Hepatocyte (in vitro differentiated cells): ENCODE data around the gene SON. TPM values are rescaled to one million over a fixed set of nuclear protein-coding genes. Genes with fewer than 3 reads are reported as not detected.

Experiments
- DNase-seq: peaks from one replicate; pipeline ENCODE4 v3.0.0-alpha.2; 2016; ENCODE audit warnings: low spot score
- H2AFZ ChIP-seq: fragments of 200-600 bp; sonication (generic); 2 replicates; pipeline ENCODE4 v1.6.0; 2016; ENCODE audit warnings: antibody characterized with exemption, mild to moderate bottlenecking
- H3K27ac ChIP-seq: fragments of 200-600 bp; sonication (generic); 2 replicates; pipeline ENCODE4 v1.5.1; 2016; ENCODE audit warnings: mild to moderate bottlenecking
- H3K27me3 ChIP-seq: fragments of 200-600 bp; sonication (generic); 2 replicates; pipeline ENCODE4 v1.6.1; 2016
- H3K36me3 ChIP-seq: fragments of 200-600 bp; sonication (generic); replicated peaks from 2 replicates; pipeline ENCODE4 v1.5.1; 2016; ENCODE audit warnings: low read depth; ENCODE audit not compliant: insufficient read depth
- H3K4me1 ChIP-seq: fragments of 200-600 bp; sonication (generic); 2 replicates; pipeline ENCODE4 v1.5.1; 2016; ENCODE audit warnings: mild to moderate bottlenecking, moderate library complexity; ENCODE audit not compliant: insufficient read depth
- H3K4me2 ChIP-seq: fragments of 200-600 bp; sonication (generic); 2 replicates; pipeline ENCODE4 v1.6.0; 2016
- H3K4me3 ChIP-seq: fragments of 200-600 bp; sonication (generic); 2 replicates; pipeline ENCODE4 v1.5.1; 2016; ENCODE audit warnings: mild to moderate bottlenecking
- H3K79me2 ChIP-seq: fragments of 200-600 bp; sonication (generic); 2 replicates; pipeline ENCODE4 v1.6.0; 2017; ENCODE audit warnings: mild to moderate bottlenecking
- H3K9me2 ChIP-seq: fragments of 200-600 bp; sonication (generic); replicated peaks from 2 replicates; pipeline ENCODE4 v1.6.0; 2017; ENCODE audit warnings: mild to moderate bottlenecking; ENCODE audit not compliant: insufficient read depth
- H3K9me3 ChIP-seq: fragments of 200-600 bp; sonication (generic); 2 replicates; pipeline ENCODE4 v1.5.1; 2016; ENCODE audit warnings: low read depth, mild to moderate bottlenecking
- H4K20me1 ChIP-seq: fragments of 200-600 bp; sonication (generic); 2 replicates; pipeline ENCODE4 v1.6.0; 2016; ENCODE audit warnings: mild to moderate bottlenecking; ENCODE audit not compliant: insufficient read depth, poor library complexity, severe bottlenecking
- CTCF ChIP-seq: fragments of 200-600 bp; sonication (generic); IDR thresholded peaks from 2 replicates; pipeline ENCODE4 v1.5.1; 2016; ENCODE audit warnings: antibody characterized with exemption, mild to moderate bottlenecking; ENCODE audit not compliant: poor library complexity
- EZH2 ChIP-seq: fragments of 200-600 bp; sonication (generic); IDR thresholded peaks from 2 replicates; pipeline ENCODE4 v1.6.1; 2016; ENCODE audit warnings: antibody characterized with exemption, mild to moderate bottlenecking, borderline replicate concordance
- EZH2phosphoT487 ChIP-seq: fragments of 200-600 bp; sonication (generic); IDR thresholded peaks from one replicate; pipeline ENCODE4 v1.6.1; 2018; ENCODE audit warnings: antibody characterized with exemption, mild to moderate bottlenecking, low read depth, moderate library complexity; ENCODE audit not compliant: unreplicated experiment, severe bottlenecking
- WGBS: methylation state at CpG from one replicate; pipeline ENCODE4 v1.1.6; 2016; ENCODE audit warnings: low lambda C conversion rate; ENCODE audit errors: missing lambda C conversion rate; 5-methylcytosine and 5-hydroxymethylcytosine counted together
- polyA plus RNA-seq: library from polyadenylated mRNA; unstranded; fragments of >200 nt; fragmentation: Nextera tagmentation; extraction: Ambion mirVana; gene quantifications from 2 replicates; pipeline ENCODE4 v1.2.1, GENCODE V29; 2016
- total RNA-seq: library from RNA; depleted of rRNA; stranded (reverse); fragments of >200 nt; gene quantifications from 2 replicates; pipeline ENCODE4 v1.2.3, GENCODE V29; 2014

Gene SON
- total and polyA plus RNA-seq, 2 experiments from 2014 or later: 181 to 358 TPM

- Histone ChIP-seq H3K9me2 (no peaks in the 10 kb centered on the region), H3K4me1 (peaks cover 4% of the 10 kb centered on the region), H3K36me3 (no peaks in the 10 kb centered on the region), H3K79me2 (peaks cover 40% of the 10 kb centered on the region), H4K20me1 (no peaks in the 10 kb centered on the region), H3K9me3 (no peaks in the 10 kb centered on the region), H3K4me3 (no peak overlapping the region), H3K27me3 (no peaks in the 10 kb centered on the region), H2AFZ (no peak overlapping the region), H3K4me2 (no peak overlapping the region), H3K27ac (no peak overlapping the region)
- TF ChIP-seq EZH2: no peak
- TF ChIP-seq CTCF: no peak
- TF ChIP-seq EZH2phosphoT487: no peak
- 75% methylated on average over 3 of the region's 3 CpGs for WGBS
- DNase-seq: no peak
Measured at GRCh38 chr21:33584455-33584854, 41.6 kb downstream of the SON start.

DNA sequence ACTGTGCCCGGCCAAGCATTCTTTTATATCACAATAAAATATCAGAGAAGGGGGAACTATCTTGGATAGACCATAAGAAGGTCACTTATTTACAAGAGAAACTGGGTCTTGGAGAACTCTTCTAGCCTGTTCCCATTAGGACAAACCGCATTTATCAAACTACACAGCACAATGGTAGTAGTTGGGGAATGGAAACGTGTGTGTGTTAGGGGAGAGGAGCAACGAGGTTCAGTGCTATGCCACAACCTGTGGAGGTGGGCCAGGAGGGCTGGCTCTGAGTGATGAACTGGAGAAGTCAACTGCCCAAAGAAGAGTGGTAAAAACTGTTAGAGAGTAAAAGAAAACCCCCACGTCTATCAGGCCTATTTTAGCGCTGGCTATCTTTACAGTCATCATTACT is 44.1 kb downstream of the SON start:
- 70% methylated on average over 6 of the region's 6 CpGs for WGBS
- Histone ChIP-seq H3K27ac (no peak overlapping the region), H3K4me2 (peak overlapping the region; percentile 86), H3K9me2 (no peaks in the 10 kb centered on the region), H3K9me3 (no peaks in the 10 kb centered on the region), H3K4me1 (peaks cover 9% of the 10 kb centered on the region), H3K79me2 (peaks cover 34% of the 10 kb centered on the region), H4K20me1 (no peaks in the 10 kb centered on the region), H2AFZ (no peak overlapping the region), H3K27me3 (no peaks in the 10 kb centered on the region), H3K4me3 (no peak overlapping the region), H3K36me3 (no peaks in the 10 kb centered on the region)
- TF ChIP-seq EZH2 (no peak), EZH2phosphoT487 (no peak), CTCF (no peak)
- no peak for DNase-seq

DNA sequence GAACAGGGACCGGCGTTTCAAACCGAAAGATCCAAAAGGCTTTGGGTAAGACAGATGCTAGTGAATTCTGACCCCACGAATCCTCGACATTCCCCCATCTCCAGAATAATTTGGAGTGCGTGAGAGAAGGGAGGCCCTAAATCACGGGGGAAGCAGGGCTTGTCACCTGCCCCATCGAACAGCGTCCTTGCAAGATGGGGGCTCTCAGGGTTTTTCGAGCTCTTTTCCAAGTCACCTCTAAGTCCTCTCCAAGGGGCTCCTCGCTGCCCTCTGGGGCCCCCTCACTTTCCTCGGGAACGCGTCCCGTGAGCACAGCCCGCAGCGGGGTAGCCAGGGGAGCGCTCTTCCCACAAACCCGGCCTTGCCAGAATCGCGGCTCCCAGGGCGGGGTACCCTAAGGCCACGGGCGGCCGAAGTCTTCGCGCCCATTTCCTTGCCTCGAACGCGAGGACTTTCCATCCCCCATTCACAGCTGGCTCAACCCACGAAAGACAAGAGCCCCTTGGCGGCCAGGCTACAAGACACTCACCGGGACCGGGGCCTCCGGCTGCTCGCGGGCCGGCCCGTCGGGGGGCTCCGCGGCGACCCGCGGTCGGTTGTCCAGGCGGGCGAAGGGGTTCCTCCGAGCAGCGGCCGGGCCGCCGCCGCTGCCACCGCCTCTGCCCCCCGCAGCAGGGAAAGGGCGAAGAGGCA is 45.1 kb downstream of the SON start:
- no peaks in the 10 kb centered on the region for H3K27me3 ChIP-seq
- H3K79me2 ChIP-seq: peaks cover 34% of the 10 kb centered on the region
- no peaks in the 10 kb centered on the region for H4K20me1 ChIP-seq
- DNase-seq: peak; percentile 64
- 3% methylated on average over 42 of the region's 57 CpGs for whole genome bisulfite sequencing
- H3K4me1 ChIP-seq: peaks cover 9% of the 10 kb centered on the region
- TF ChIP-seq CTCF: no peak
- no peak for TF ChIP-seq EZH2
- TF ChIP-seq EZH2phosphoT487: no peak
- H2AFZ ChIP-seq: peak overlapping the region; percentile 94
- H3K27ac ChIP-seq: peak overlapping the region; percentile 91
- H3K9me2 ChIP-seq: no peaks in the 10 kb centered on the region
- no peaks in the 10 kb centered on the region for H3K9me3 ChIP-seq
- peak overlapping the region; percentile 86 for H3K4me2 ChIP-seq
- peak overlapping the region; percentile 78 for H3K4me3 ChIP-seq
- H3K36me3 ChIP-seq: no peaks in the 10 kb centered on the region
